Fibroblast of villous mesenchyme (primary cell): ENCODE results near the gene EXT2. TPM values are rescaled to one million over a fixed set of nuclear protein-coding genes. Genes with fewer than 3 reads are reported as not detected.

ENCODE experiments used
- DNase-seq: peaks from one replicate; pipeline ENCODE4 v3.0.0-alpha.2; 2010; ENCODE audit warnings: low read depth
- H3K4me3 ChIP-seq: 2 replicates; pipeline ENCODE4 v1.5.1; 2011; ENCODE audit warnings: low read depth, mild to moderate bottlenecking, low read length
- CTCF ChIP-seq: IDR thresholded peaks from 2 replicates; pipeline ENCODE4 v1.5.1; 2012; ENCODE audit warnings: low read depth, mild to moderate bottlenecking, low read length; ENCODE audit not compliant: insufficient read depth
- total RNA-seq: library from RNA; depleted of rRNA; stranded (reverse); fragments of >200 nt; gene quantifications from 2 replicates; pipeline ENCODE4 v1.2.3, GENCODE V29; 2012

Gene EXT2
- total RNA-seq, 1 donor: 161 TPM

DNA sequence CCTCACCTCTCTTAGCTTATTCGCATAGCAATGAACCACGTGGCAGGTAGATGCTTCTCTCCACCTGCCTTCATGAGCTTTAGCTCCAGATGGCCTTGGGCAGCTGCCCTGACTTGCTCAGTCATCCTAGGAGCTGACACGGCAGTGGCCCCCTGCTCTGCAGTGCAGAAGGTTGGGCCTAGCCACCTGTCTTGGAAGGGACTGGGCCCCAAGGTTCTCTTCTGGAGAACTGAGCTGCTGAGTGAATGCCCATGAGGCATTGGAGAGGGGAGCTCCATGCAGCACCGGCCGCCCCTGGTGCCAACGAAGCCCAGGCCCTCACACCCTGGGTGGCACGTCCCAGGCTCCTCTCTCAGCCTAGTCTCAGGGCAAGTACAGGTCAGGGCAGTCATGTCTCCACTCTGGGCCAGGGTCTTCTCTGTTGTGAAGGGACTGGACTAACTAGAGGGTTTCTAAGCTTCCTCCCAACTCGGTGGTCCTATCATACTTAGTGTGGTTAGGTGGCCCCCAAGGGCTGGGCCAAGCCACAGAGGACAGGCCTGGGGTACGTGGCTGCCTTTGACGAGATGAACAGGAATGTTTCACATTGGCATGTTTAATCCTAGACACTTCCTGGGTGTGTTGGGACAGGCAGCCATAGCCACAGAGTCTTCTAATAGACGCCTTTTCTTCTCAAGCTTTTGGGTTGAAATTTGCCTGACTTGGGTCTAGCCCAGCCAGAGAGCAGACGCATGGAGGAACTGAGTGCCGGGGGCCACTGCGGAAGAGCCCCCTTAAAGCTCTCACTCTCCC is 166.5 kb downstream of the EXT2 start:
- no peak for DNase-seq
- no peak for TF ChIP-seq CTCF
- no peak overlapping the region for H3K4me3 ChIP-seq

GRCh38 chr11:44263738-44264437 is 168.4 kb downstream of the EXT2 start:
- no peak for TF ChIP-seq CTCF
- no peak for DNase-seq
- no peak overlapping the region for H3K4me3 ChIP-seq

- no peak overlapping the region for H3K4me3 ChIP-seq
- no peak for TF ChIP-seq CTCF
- no peak for DNase-seq
These were observed 168.9 kb downstream of the EXT2 start for GRCh38 chr11:44264438-44264749.

GRCh38 chr11:44264761-44265160 is 169.3 kb downstream of the EXT2 start:
- no peak for DNase-seq
- no peak for TF ChIP-seq CTCF
- H3K4me3 ChIP-seq: no peak overlapping the region

GRCh38 chr11:44266056-44266780 is 170.7 kb downstream of the EXT2 start:
- no peak overlapping the region for H3K4me3 ChIP-seq
- no peak for TF ChIP-seq CTCF
- no peak for DNase-seq

DNA sequence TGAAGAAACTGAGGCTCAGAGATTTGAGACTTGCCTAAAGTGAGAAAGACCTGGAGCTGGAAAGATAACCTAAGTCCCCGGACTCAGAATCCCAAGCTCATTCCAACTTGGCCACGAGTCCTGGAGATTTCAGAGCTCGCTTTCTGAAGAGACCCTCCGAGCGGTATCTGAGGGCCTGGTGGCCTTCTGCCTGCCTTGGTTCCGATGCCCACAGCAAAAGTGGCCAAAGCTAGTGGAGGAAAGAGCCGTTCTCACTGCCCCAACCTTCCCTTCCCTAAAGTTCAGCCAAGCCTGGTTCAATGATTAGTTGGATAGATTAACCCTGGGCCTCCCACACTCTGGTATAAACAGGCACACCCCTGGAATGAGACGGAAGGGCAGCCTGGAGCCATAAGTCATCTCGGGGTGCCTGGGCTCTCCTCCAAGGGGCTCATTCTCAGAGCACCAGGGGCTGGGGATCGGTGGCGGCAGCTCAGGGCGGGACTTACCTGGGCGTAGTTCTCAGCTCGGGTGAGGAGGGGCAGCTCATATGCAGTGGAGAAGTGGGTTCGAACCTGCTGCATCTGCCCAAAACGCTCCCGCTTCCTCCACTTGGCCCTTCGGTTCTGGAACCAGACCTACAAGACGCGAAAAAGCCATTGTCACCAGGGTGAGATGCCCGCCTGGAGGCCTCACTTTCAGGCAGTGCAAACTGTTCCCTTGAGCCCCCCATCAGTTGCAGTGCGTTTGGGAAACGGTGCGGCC is 171.7 kb downstream of the EXT2 start:
- no peak overlapping the region for H3K4me3 ChIP-seq
- DNase-seq: no peak
- TF ChIP-seq CTCF: no peak
